ENCODE data around the gene RNASEL.
"Not testable (repeated sequence)": the region's sequence is repeated elsewhere in the genome, so short reads cannot be mapped to it uniquely, and the experiment has no call there.

The RNASEL gene

GRCh38 chr1:182552527-182552926, 36.5 kb downstream of the RNASEL start:
- DNase-seq, result no peak

- no peak for DNase-seq
These were observed 39.2 kb downstream of the RNASEL start for GRCh38 chr1:182549811-182550210.

GRCh38 chr1:182549346-182549745, 39.7 kb downstream of the RNASEL start:
- no peak for DNase-seq

- no peak for DNase-seq
These were observed 55.2 kb downstream of the RNASEL start for GRCh38 chr1:182533896-182534295.

GRCh38 chr1:182528206-182528605, 60.9 kb downstream of the RNASEL start:
- DNase-seq, result not testable (repeated sequence)

GRCh38 chr1:182527680-182528079, 61.4 kb downstream of the RNASEL start:
- no peak for DNase-seq

GRCh38 chr1:182525342-182525741, 63.7 kb downstream of the RNASEL start:
- DNase-seq, result no peak
